Measurements from ENCODE around the gene CORO2B.
A peak's percentile ranks its signal among the peaks of the same experiment; 100 is the strongest.

The CORO2B gene

GRCh38 chr15:68592544-68592943 lies 13.8 kb downstream of the CORO2B start:
- DNase-seq = no peak

- no peak for DNase-seq
These were observed 14.5 kb downstream of the CORO2B start for GRCh38 chr15:68593341-68593740.

GRCh38 chr15:68593828-68594532 lies 15.2 kb downstream of the CORO2B start:
- no peak for DNase-seq

GRCh38 chr15:68594533-68595259 lies 15.9 kb downstream of the CORO2B start:
- no peak for DNase-seq

GRCh38 chr15:68595260-68595564 lies 16.4 kb downstream of the CORO2B start:
- DNase-seq = no peak

- DNase-seq = no peak
These were observed 17.0 kb downstream of the CORO2B start for GRCh38 chr15:68595761-68596160.

- no peak for DNase-seq
These were observed 17.9 kb downstream of the CORO2B start for GRCh38 chr15:68596691-68597090.

GRCh38 chr15:68597581-68597980 lies 18.8 kb downstream of the CORO2B start:
- no peak for DNase-seq

- peak; percentile 39 for DNase-seq
These were observed 19.7 kb downstream of the CORO2B start for GRCh38 chr15:68598171-68599152.

- no peak for DNase-seq
These were observed 20.4 kb downstream of the CORO2B start for GRCh38 chr15:68599153-68599545.

GRCh38 chr15:68599560-68600071 lies 20.8 kb downstream of the CORO2B start:
- DNase-seq = peak; percentile 59

- no peak for DNase-seq
These were observed 22.7 kb downstream of the CORO2B start for GRCh38 chr15:68601206-68602197.

- no peak for DNase-seq
These were observed 23.8 kb downstream of the CORO2B start for GRCh38 chr15:68602459-68603215.

GRCh38 chr15:68603216-68603595 lies 24.4 kb downstream of the CORO2B start:
- no peak for DNase-seq

- DNase-seq = no peak
These were observed 25.2 kb downstream of the CORO2B start for GRCh38 chr15:68603951-68604350.

- DNase-seq = peak; percentile 67
These were observed 26.2 kb downstream of the CORO2B start for GRCh38 chr15:68604840-68605478.

GRCh38 chr15:68606375-68606774 lies 27.6 kb downstream of the CORO2B start:
- DNase-seq = no peak

- peak; percentile 84 for DNase-seq
These were observed 29.5 kb downstream of the CORO2B start for GRCh38 chr15:68608206-68608843.

GRCh38 chr15:68608844-68609232 lies 30.0 kb downstream of the CORO2B start:
- DNase-seq = no peak

- DNase-seq = no peak
These were observed 30.8 kb downstream of the CORO2B start for GRCh38 chr15:68609629-68610028.
